Cardiac fibroblast (primary cell): ENCODE data around the gene CAMTA1.

Source experiments
- DNase-seq, 2 donors: peaks; one replicate each; pipeline versions ENCODE4 v3.0.0 to v3.0.0-alpha.2; 2010; ENCODE audit warnings: low read depth in 2 of 2
- H3K4me3 ChIP-seq, 2 donors: replicated peaks in 1 of 2; 1 replicate in 1 of 2; 2 replicates in 1 of 2; pipeline ENCODE4 v1.5.1; 2011; ENCODE audit warnings: low read depth in 2 of 2, low read length in 2 of 2, mild to moderate bottlenecking in 2 of 2, moderate library complexity in 1 of 2
- CTCF ChIP-seq: IDR thresholded peaks from one replicate; pipeline ENCODE4 v1.5.1; 2011; ENCODE audit warnings: low read depth, mild to moderate bottlenecking, low read length, inconsistent platforms

CAMTA1 gene

GRCh38 chr1:7350804-7351203 lies 565.5 kb downstream of the CAMTA1 start:
- TF ChIP-seq CTCF, result no peak
- H3K4me3 ChIP-seq, result no peak overlapping the region
- DNase-seq, result no peak

GRCh38 chr1:7351649-7352048 lies 566.4 kb downstream of the CAMTA1 start:
- TF ChIP-seq CTCF, result no peak
- H3K4me3 ChIP-seq, result no peak overlapping the region
- DNase-seq, result no peak

- no peak overlapping the region for H3K4me3 ChIP-seq
- TF ChIP-seq CTCF, result no peak
- no peak for DNase-seq
Observed at GRCh38 chr1:7352364-7352763, 567.1 kb downstream of the CAMTA1 start.

GRCh38 chr1:7352974-7353373 lies 567.7 kb downstream of the CAMTA1 start:
- no peak for TF ChIP-seq CTCF
- no peak for DNase-seq
- no peak overlapping the region for H3K4me3 ChIP-seq

- no peak for TF ChIP-seq CTCF
- H3K4me3 ChIP-seq, result no peak overlapping the region
- no peak for DNase-seq
Observed at GRCh38 chr1:7355646-7356045, 570.4 kb downstream of the CAMTA1 start.

GRCh38 chr1:7356079-7356478 lies 570.8 kb downstream of the CAMTA1 start:
- no peak overlapping the region for H3K4me3 ChIP-seq
- no peak for TF ChIP-seq CTCF
- DNase-seq, result no peak

- H3K4me3 ChIP-seq, result no peak overlapping the region
- no peak for TF ChIP-seq CTCF
- DNase-seq, result no peak
Observed at GRCh38 chr1:7358425-7358824, 573.2 kb downstream of the CAMTA1 start.
